Hepatocyte (in vitro differentiated cells): ENCODE results near the gene DIP2B.

ENCODE experiments used
- CTCF ChIP-seq: fragments of 200-600 bp; sonication (generic); IDR thresholded peaks from 2 replicates; pipeline ENCODE4 v1.5.1; 2016; ENCODE audit warnings: antibody characterized with exemption, mild to moderate bottlenecking; ENCODE audit not compliant: poor library complexity
- EZH2 ChIP-seq: fragments of 200-600 bp; sonication (generic); IDR thresholded peaks from 2 replicates; pipeline ENCODE4 v1.6.1; 2016; ENCODE audit warnings: antibody characterized with exemption, mild to moderate bottlenecking, borderline replicate concordance
- EZH2phosphoT487 ChIP-seq: fragments of 200-600 bp; sonication (generic); IDR thresholded peaks from one replicate; pipeline ENCODE4 v1.6.1; 2018; ENCODE audit warnings: antibody characterized with exemption, mild to moderate bottlenecking, low read depth, moderate library complexity; ENCODE audit not compliant: unreplicated experiment, severe bottlenecking

DNA sequence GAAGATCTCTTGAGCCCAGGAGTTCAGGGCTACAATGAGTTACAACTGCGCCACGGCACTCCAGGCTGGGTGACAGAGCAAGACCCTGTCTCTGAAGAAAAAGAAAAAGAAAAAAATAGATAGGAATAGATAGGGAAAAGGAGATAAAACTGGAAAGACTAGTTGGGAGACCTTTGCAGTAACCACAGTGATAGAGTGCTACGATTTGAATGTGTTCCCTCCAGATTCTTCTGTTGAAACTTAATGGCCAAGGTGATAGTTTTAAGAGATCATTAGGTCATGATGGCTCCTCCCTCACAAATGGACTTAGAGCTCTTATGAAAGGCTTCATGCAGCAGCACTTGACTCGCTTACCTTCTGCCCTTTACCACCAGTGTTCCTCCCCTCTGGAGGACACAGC, 245.6 kb downstream of the DIP2B start:
- TF ChIP-seq EZH2, result no peak
- TF ChIP-seq CTCF, result no peak
- TF ChIP-seq EZH2phosphoT487, result no peak
